ENCODE data around the gene ISG20L2. TPM values are rescaled to one million over a fixed set of nuclear protein-coding genes. Genes with fewer than 3 reads are reported as not detected.
A peak's percentile ranks its signal among the peaks of the same experiment; 100 is the strongest.

ISG20L2 gene
- total and polyA plus RNA-seq, 2 experiments from 2014 or later, result 23.1 to 34.9 TPM

DNA sequence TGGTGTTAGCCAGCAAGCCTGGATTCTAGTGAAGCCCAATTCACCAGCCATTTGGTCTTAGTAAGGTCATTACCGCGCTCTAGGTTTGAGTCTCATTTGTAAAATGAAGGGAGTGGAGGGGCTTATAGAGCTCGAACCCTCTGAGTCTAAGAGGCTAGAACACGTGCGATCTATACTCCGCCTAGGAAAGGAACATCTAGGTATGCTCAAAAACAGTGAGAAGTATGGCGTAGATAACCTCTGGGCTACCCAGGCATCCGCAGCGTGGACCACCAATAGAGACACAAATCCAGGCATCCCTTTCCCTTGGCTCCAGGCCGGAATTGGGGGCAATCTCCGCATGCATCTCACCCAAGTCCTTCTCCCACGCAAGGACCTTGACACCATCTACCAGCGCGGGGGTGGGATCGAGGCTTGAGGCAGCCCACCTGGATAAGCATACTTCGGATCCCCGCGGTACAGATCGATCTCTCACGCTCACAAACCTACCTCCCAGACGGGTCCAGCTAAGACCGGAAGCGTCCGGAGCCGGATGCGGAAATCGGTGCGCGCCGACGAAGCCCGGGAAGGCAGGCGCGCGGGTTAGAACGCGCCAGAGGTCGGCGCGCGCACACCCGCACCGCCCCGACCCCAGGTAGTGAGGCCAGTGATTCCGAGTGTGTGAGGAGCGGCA is 504 bp downstream of the ISG20L2 start, which contains the start of gene METTL25B:
Gene METTL25B, plus strand, starts transcription at position 544 of the 673 bp plus-strand sequence. CDS start 636 bp downstream, outside the sequence.
- H3K36me3 ChIP-seq (ENCODE audit: insufficient read depth), result peaks cover 14% of the 10 kb centered on the region
- ATAC-seq (peak; percentile 75), DNase-seq (ENCODE audit: low spot score) (peak; percentile 93)
- Mint-ChIP-seq H3K27ac (peak within 1 kb of the TSS; percentile 97), H3K4me3 (no peak within 1 kb of the TSS; the same call in 2 of the 3 replicates), H3K27me3 (ENCODE audit: insufficient read depth, low read depth, poor library complexity) (peaks cover 5% of the 10 kb centered on the region), H3K9me3 (no peaks in the 10 kb centered on the region), H3K4me1 (peaks cover 13% of the 10 kb centered on the region), H3K36me3 (ENCODE audit: low read depth) (peaks cover 21% of the 10 kb centered on the region)
- H3K4me3 ChIP-seq, result peak within 1 kb of the TSS; percentile 96
- H3K9me2 ChIP-seq (ENCODE audit: insufficient read depth), result no peaks in the 10 kb centered on the region
- TF ChIP-seq STAT1 (IDR thresholded peaks at IDR 0.05; ENCODE audit: unreplicated experiment), result no peak
- TF ChIP-seq, protein P1, sequence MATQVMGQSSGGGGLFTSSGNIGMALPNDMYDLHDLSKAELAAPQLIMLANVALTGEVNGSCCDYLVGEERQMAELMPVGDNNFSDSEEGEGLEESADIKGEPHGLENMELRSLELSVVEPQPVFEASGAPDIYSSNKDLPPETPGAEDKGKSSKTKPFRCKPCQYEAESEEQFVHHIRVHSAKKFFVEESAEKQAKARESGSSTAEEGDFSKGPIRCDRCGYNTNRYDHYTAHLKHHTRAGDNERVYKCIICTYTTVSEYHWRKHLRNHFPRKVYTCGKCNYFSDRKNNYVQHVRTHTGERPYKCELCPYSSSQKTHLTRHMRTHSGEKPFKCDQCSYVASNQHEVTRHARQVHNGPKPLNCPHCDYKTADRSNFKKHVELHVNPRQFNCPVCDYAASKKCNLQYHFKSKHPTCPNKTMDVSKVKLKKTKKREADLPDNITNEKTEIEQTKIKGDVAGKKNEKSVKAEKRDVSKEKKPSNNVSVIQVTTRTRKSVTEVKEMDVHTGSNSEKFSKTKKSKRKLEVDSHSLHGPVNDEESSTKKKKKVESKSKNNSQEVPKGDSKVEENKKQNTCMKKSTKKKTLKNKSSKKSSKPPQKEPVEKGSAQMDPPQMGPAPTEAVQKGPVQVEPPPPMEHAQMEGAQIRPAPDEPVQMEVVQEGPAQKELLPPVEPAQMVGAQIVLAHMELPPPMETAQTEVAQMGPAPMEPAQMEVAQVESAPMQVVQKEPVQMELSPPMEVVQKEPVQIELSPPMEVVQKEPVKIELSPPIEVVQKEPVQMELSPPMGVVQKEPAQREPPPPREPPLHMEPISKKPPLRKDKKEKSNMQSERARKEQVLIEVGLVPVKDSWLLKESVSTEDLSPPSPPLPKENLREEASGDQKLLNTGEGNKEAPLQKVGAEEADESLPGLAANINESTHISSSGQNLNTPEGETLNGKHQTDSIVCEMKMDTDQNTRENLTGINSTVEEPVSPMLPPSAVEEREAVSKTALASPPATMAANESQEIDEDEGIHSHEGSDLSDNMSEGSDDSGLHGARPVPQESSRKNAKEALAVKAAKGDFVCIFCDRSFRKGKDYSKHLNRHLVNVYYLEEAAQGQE (IDR thresholded peaks at IDR 0.05; ENCODE audit: unreplicated experiment), result no peak
- no peak for TF ChIP-seq NANOG (IDR thresholded peaks at IDR 0.05; ENCODE audit: borderline replicate concordance)
- TF ChIP-seq, protein P2, sequence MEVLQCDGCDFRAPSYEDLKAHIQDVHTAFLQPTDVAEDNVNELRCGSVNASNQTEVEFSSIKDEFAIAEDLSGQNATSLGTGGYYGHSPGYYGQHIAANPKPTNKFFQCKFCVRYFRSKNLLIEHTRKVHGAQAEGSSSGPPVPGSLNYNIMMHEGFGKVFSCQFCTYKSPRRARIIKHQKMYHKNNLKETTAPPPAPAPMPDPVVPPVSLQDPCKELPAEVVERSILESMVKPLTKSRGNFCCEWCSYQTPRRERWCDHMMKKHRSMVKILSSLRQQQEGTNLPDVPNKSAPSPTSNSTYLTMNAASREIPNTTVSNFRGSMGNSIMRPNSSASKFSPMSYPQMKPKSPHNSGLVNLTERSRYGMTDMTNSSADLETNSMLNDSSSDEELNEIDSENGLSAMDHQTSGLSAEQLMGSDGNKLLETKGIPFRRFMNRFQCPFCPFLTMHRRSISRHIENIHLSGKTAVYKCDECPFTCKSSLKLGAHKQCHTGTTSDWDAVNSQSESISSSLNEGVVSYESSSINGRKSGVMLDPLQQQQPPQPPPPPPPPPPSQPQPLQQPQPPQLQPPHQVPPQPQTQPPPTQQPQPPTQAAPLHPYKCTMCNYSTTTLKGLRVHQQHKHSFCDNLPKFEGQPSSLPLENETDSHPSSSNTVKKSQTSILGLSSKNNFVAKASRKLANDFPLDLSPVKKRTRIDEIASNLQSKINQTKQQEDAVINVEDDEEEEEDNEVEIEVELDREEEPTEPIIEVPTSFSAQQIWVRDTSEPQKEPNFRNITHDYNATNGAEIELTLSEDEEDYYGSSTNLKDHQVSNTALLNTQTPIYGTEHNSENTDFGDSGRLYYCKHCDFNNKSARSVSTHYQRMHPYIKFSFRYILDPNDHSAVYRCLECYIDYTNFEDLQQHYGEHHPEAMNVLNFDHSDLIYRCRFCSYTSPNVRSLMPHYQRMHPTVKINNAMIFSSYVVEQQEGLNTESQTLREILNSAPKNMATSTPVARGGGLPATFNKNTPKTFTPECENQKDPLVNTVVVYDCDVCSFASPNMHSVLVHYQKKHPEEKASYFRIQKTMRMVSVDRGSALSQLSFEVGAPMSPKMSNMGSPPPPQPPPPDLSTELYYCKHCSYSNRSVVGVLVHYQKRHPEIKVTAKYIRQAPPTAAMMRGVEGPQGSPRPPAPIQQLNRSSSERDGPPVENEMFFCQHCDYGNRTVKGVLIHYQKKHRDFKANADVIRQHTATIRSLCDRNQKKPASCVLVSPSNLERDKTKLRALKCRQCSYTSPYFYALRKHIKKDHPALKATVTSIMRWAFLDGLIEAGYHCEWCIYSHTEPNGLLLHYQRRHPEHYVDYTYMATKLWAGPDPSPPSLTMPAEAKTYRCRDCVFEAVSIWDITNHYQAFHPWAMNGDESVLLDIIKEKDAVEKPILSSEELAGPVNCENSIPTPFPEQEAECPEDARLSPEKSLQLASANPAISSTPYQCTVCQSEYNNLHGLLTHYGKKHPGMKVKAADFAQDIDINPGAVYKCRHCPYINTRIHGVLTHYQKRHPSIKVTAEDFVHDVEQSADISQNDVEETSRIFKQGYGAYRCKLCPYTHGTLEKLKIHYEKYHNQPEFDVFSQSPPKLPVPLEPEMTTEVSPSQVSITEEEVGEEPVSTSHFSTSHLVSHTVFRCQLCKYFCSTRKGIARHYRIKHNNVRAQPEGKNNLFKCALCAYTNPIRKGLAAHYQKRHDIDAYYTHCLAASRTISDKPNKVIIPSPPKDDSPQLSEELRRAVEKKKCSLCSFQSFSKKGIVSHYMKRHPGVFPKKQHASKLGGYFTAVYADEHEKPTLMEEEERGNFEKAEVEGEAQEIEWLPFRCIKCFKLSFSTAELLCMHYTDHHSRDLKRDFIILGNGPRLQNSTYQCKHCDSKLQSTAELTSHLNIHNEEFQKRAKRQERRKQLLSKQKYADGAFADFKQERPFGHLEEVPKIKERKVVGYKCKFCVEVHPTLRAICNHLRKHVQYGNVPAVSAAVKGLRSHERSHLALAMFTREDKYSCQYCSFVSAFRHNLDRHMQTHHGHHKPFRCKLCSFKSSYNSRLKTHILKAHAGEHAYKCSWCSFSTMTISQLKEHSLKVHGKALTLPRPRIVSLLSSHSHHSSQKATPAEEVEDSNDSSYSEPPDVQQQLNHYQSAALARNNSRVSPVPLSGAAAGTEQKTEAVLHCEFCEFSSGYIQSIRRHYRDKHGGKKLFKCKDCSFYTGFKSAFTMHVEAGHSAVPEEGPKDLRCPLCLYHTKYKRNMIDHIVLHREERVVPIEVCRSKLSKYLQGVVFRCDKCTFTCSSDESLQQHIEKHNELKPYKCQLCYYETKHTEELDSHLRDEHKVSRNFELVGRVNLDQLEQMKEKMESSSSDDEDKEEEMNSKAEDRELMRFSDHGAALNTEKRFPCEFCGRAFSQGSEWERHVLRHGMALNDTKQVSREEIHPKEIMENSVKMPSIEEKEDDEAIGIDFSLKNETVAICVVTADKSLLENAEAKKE (CRISPR knock-in tag; IDR thresholded peaks at IDR 0.05), result no peak
- TF ChIP-seq EZH2 (IDR thresholded peaks at IDR 0.05; ENCODE audit: low read depth, unreplicated experiment), result no peak
- peak; percentile 52 for TF ChIP-seq CREB1 (CRISPR knock-in tag; IDR thresholded peaks at IDR 0.05; ENCODE audit: low read depth)
- peak; percentile 61; the same call in 1 of the 2 replicates for TF ChIP-seq POLR2AphosphoS5 (IDR thresholded peaks at IDR 0.05; ENCODE audit: low read depth)
- no peaks in the 10 kb centered on the region for H3K27me3 ChIP-seq (ENCODE audit: insufficient read depth)
- peaks cover 64% of the 10 kb centered on the region for H3K79me2 ChIP-seq (replicated peaks; ENCODE audit: insufficient read depth)
- H4K20me1 ChIP-seq (replicated peaks; ENCODE audit: insufficient read depth), result peaks cover 38% of the 10 kb centered on the region
- H2AFZ ChIP-seq, result peak within 1 kb of the TSS; percentile 64; the same call in 1 of the 2 replicates
- peak within 1 kb of the TSS; percentile 95 for H3K4me2 ChIP-seq
- H3K4me1 ChIP-seq (ENCODE audit: insufficient read depth), result peaks cover 28% of the 10 kb centered on the region
- peaks cover 34% of the 10 kb centered on the region; the same call in 1 of the 2 replicates for H3F3A ChIP-seq (replicated peaks; ENCODE audit: low read depth)
- peak within 1 kb of the TSS; percentile 90 for H3K27ac ChIP-seq (ENCODE audit: low read depth)

Data from GM23338 (cell line).